Cardiac muscle cell (in vitro differentiated cells and primary cell): ENCODE results near the gene TEX261. TPM values are rescaled to one million over a fixed set of nuclear protein-coding genes. Genes with fewer than 3 reads are reported as not detected.
A peak's percentile ranks its signal among the peaks of the same experiment; 100 is the strongest.

Source experiments
- DNase-seq, 2 donors: peaks; one replicate each; pipeline versions ENCODE4 v3.0.0 to v3.0.0-alpha.2; 2010 to 2017; ENCODE audit warnings: low read depth in 1 of 2, low spot score in 1 of 2
- H3K27ac ChIP-seq: fragments of 200-600 bp; sonication (generic); 2 replicates; pipeline ENCODE4 v1.5.1; 2016
- H3K27me3 ChIP-seq: fragments of 200-600 bp; sonication (generic); 2 replicates; pipeline ENCODE4 v1.6.0; 2016; ENCODE audit warnings: control low read depth
- H3K36me3 ChIP-seq: fragments of 200-600 bp; sonication (generic); 2 replicates; pipeline ENCODE4 v1.5.1; 2016; ENCODE audit warnings: control low read depth
- H3K4me1 ChIP-seq: fragments of 200-600 bp; sonication (generic); 2 replicates; pipeline ENCODE4 v1.8.1; 2017; ENCODE audit warnings: low read depth, mild to moderate bottlenecking, mixed run types
- H3K4me3 ChIP-seq: fragments of 200-600 bp; sonication (generic); 2 replicates; pipeline ENCODE4 v1.5.1; 2016; ENCODE audit warnings: mild to moderate bottlenecking
- H3K9me3 ChIP-seq: fragments of 200-600 bp; sonication (generic); 2 replicates; pipeline ENCODE4 v1.5.1; 2017; ENCODE audit warnings: low read depth, mild to moderate bottlenecking, control low read depth
- CTCF ChIP-seq: IDR thresholded peaks from 2 replicates; pipeline ENCODE4 v1.5.1; 2012; ENCODE audit warnings: low read depth, mild to moderate bottlenecking, low read length
- polyA plus RNA-seq: library from polyadenylated mRNA; unstranded; fragments of >200 nt; fragmentation: Nextera tagmentation; extraction: Ambion mirVana; gene quantifications from 2 replicates; pipeline ENCODE4 v1.2.1, GENCODE V29; 2016
- total RNA-seq: library from RNA; depleted of rRNA; stranded (reverse); fragments of >200 nt; gene quantifications from 2 replicates; pipeline ENCODE4 v1.2.3, GENCODE V29; 2016

TEX261 gene
- total and polyA plus RNA-seq, 2 experiments from 2014 or later, result 13.9 to 31.5 TPM

- Histone ChIP-seq H3K9me3 (no peaks in the 10 kb centered on the region), H3K4me3 (no peak overlapping the region), H3K27ac (no peak overlapping the region), H3K27me3 (peaks cover 70% of the 10 kb centered on the region), H3K36me3 (no peaks in the 10 kb centered on the region), H3K4me1 (no peaks in the 10 kb centered on the region)
- no peak for DNase-seq
- no peak for TF ChIP-seq CTCF
Measured at GRCh38 chr2:70956141-70956540, 38.5 kb downstream of the TEX261 start.

DNA sequence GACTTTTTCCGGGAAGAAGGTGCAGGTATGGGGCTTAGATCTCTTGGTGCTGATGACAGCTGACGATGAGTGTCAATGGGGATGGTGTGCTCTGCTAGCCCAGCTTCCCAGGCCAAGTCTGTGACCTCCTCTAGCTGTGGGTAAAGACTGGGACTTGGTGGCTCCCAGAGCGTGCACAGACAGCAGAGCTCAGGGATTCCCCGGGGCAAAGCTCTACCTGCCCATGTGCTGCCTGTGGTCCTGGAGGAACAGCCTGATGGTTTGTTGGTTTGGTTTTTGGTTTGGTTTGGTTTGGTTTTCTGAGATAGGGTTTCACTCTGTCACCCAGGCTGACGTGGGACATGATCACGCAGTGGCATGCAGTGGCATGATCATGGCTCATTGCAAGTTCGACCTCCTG lies 39.8 kb downstream of the TEX261 start:
- no peak for DNase-seq
- Histone ChIP-seq H3K4me1 (no peaks in the 10 kb centered on the region), H3K27ac (no peak overlapping the region), H3K36me3 (no peaks in the 10 kb centered on the region), H3K4me3 (no peak overlapping the region), H3K27me3 (peaks cover 77% of the 10 kb centered on the region), H3K9me3 (no peaks in the 10 kb centered on the region)
- no peak for TF ChIP-seq CTCF

DNA sequence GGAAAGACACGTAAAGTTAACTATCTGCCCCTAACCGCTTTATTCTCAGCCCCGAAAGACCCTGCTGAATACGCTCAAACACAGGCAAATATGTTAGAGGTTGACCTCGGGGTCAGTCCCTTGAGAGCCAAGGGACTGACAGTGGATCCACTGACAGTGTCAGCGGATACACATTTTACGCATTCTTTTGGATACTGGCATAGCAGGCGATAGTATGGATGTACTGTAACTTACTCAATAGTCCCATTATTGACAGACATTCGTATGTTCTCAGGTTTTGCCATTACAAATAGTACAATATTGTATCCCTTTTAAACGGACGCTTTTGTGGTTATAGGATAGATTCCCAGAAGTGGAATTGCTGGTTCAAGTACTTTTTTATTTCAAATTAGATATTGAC lies 45.6 kb downstream of the TEX261 start:
- Histone ChIP-seq H3K27ac (no peak overlapping the region), H3K4me3 (no peak overlapping the region), H3K27me3 (peaks cover 77% of the 10 kb centered on the region), H3K36me3 (no peaks in the 10 kb centered on the region), H3K4me1 (no peaks in the 10 kb centered on the region), H3K9me3 (no peaks in the 10 kb centered on the region)
- no peak for TF ChIP-seq CTCF
- no peak for DNase-seq

GRCh38 chr2:70948337-70949003 lies 46.2 kb downstream of the TEX261 start:
- DNase-seq, result peak; percentile 79 to 80
- H3K27ac ChIP-seq, result no peak overlapping the region
- no peak overlapping the region for H3K4me3 ChIP-seq
- no peaks in the 10 kb centered on the region for H3K9me3 ChIP-seq
- H3K4me1 ChIP-seq, result peaks cover 2% of the 10 kb centered on the region
- TF ChIP-seq CTCF, result peak; percentile 95
- H3K27me3 ChIP-seq, result peaks cover 71% of the 10 kb centered on the region
- H3K36me3 ChIP-seq, result no peaks in the 10 kb centered on the region

DNA sequence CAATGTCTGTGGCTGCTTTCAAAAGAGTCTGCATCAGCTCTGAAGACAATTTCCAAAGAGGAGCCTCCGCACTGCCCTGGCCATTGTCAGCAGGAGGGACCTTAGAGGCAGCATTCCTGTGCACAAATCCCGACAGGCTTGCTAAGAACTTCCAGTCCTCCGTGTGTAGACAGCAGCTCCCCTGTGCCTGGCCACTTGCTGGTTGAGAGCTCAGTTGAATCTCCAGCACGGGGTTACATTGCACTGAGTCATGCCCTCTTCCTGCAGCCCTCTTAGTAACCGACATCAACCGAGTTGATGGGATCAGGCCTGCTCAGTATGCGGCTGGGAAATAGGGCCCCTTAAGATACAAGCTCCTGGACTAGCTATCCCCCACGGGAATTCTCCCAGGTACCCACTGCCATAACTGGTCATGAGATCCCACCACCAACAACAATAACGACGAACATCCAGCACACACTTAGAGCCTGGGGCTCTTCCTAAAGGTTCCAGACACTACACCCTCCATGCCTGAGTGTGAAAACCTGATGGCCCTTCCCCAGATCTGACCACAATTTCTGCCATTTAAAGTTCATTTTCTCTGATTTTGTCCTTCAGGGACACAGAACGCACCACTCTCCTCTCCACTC lies 47.0 kb downstream of the TEX261 start:
- no peak overlapping the region for H3K4me3 ChIP-seq
- DNase-seq, result peak in 1 of 2 donors; percentile 58
- H3K27ac ChIP-seq, result no peak overlapping the region
- H3K4me1 ChIP-seq, result peaks cover 8% of the 10 kb centered on the region
- no peaks in the 10 kb centered on the region for H3K36me3 ChIP-seq
- no peak for TF ChIP-seq CTCF
- H3K9me3 ChIP-seq, result no peaks in the 10 kb centered on the region
- peaks cover 63% of the 10 kb centered on the region for H3K27me3 ChIP-seq
